ENCODE data around the gene MPZL1. TPM values are rescaled to one million over a fixed set of nuclear protein-coding genes. Genes with fewer than 3 reads are reported as not detected.

The MPZL1 gene
- total and polyA plus RNA-seq, 2 of the 8 experiments (the other 6 are each of a cell fraction or from before 2014, with no cell fraction given) = 37.8 to 120 TPM

GRCh38 chr1:167690053-167690452 is 31.7 kb upstream of the MPZL1 start:
- no peaks in the 10 kb centered on the region for H4K20me1 ChIP-seq (replicated peaks in 1 of 2; ENCODE audit: control insufficient read depth in 1 of 2, insufficient read depth in 2 of 2, low read length in 2 of 2)
- H3K79me2 ChIP-seq (ENCODE audit: control insufficient read depth in 1 of 2, insufficient read depth in 2 of 2, low read length in 2 of 2) = no peaks in the 10 kb centered on the region
- CTCF ChIA-PET (ENCODE audit: partially characterized antibody) = interaction anchor here (0.8 to 1.9 kb wide), 9 partner anchors 8 to 149 kb away, joined by 3 to 9 read pairs (median 4); no protein-coding TSS in a partner anchor
- H2BK15ac ChIP-seq (ENCODE audit: low read length) = no peak overlapping the region
- no peak overlapping the region for H2AK5ac ChIP-seq (ENCODE audit: low read depth, low read length)
- H3K27ac ChIP-seq (ENCODE audit: low read depth, low read length) = no peak overlapping the region
- POLR2A ChIA-PET (ENCODE audit: partially characterized antibody) = interaction anchor here (1.6 kb wide), 1 partner anchor 136 kb away, joined by 3 read pairs; the partner anchor contains the start of gene CREG1
- no peak for FAIRE-seq
- H3K23ac ChIP-seq (ENCODE audit: insufficient read length) = no peak overlapping the region
- no peak overlapping the region for H3K4ac ChIP-seq (replicated peaks; ENCODE audit: insufficient read length, low read depth, low read length)
- peak overlapping the region; percentile 2; the same call in 1 of the 2 replicates for H2BK5ac ChIP-seq (ENCODE audit: low read depth, low read length)
- no peaks in the 10 kb centered on the region; a peak in 1 of 7 replicates for H3K27me3 ChIP-seq (replicated peaks in 1 of 4; ENCODE audit: control insufficient read depth in 3 of 4, extremely low read depth in 1 of 4, insufficient read depth in 3 of 4, low read length in 3 of 4)
- H3K4me1 ChIP-seq (replicated peaks in 1 of 4; ENCODE audit: control insufficient read depth in 3 of 4, insufficient read depth in 4 of 4, low read length in 3 of 4) = peaks cover 0 to 5% (median 0%) of the 10 kb centered on the region in 4 experiments; a peak in 3 of 7 replicates
- no peak overlapping the region for H2BK20ac ChIP-seq (ENCODE audit: low read length)
- no peak overlapping the region for H3K14ac ChIP-seq (ENCODE audit: insufficient read length)
- no peak overlapping the region for H4K91ac ChIP-seq (replicated peaks; ENCODE audit: insufficient read length, low read length)
- H3K4me2 ChIP-seq (ENCODE audit: insufficient read depth in 1 of 2, low read depth in 2 of 2, low read length in 2 of 2) = no peak overlapping the region
- H2AFZ ChIP-seq (ENCODE audit: low read length) = no peak overlapping the region
- no peak overlapping the region for H2BK12ac ChIP-seq (ENCODE audit: low read depth, low read length)
- no peak overlapping the region for H3K4me3 ChIP-seq (ENCODE audit: extremely low read depth in 1 of 4, insufficient read depth in 2 of 4, low read depth in 3 of 4, low read length in 4 of 4)
- WGBS, 2 experiments (ENCODE audit: extremely low coverage in 1 of 2, insufficient coverage in 1 of 2, insufficient read length in 1 of 2, insufficient replicate concordance in 2 of 2, low coverage in 1 of 2, low lambda C conversion rate in 2 of 2, missing lambda C conversion rate in 1 of 2) = 84% methylated on average over 4 of the region's 4 CpGs; no CpG with 5 or more reads in 1 of the 2 experiments
- H3K36me3 ChIP-seq (ENCODE audit: control insufficient read depth in 2 of 4, insufficient read depth in 4 of 4, low read length in 3 of 4) = no peaks in the 10 kb centered on the region
- no peaks in the 10 kb centered on the region for H3K9me3 ChIP-seq (ENCODE audit: insufficient read depth in 2 of 2, low read depth in 1 of 2, low read length in 1 of 2)
- H2BK120ac ChIP-seq (replicated peaks; ENCODE audit: low read depth, low read length) = no peak overlapping the region
- no peak overlapping the region for H3K18ac ChIP-seq (ENCODE audit: extremely low read depth, low read length)
- no peak overlapping the region for H4K8ac ChIP-seq (ENCODE audit: extremely low read depth, insufficient read depth, low read length)
- no peaks in the 10 kb centered on the region; the same call in 1 of the 2 replicates for H3K23me2 ChIP-seq (ENCODE audit: low read depth, low read length)
- H3K9ac ChIP-seq (replicated peaks in 1 of 4; ENCODE audit: extremely low read depth in 1 of 4, low read depth in 3 of 4, low read length in 3 of 4) = no peak overlapping the region
- no peaks in the 10 kb centered on the region for H3K79me1 ChIP-seq (ENCODE audit: low read depth, low read length)
- H4K5ac ChIP-seq (ENCODE audit: insufficient read length, low read depth, low read length) = no peak overlapping the region
- no peak for DNase-seq (ENCODE audit: low read depth in 1 of 2, low spot score in 2 of 2)
- no peak overlapping the region for H3K56ac ChIP-seq (replicated peaks; ENCODE audit: insufficient read length, low read depth, low read length)
- TF ChIP-seq TAF1 (IDR thresholded peaks at IDR 0.05; ENCODE audit: low read depth, low read length) = no peak
- TF ChIP-seq JUN (IDR thresholded peaks at IDR 0.05; ENCODE audit: low read depth, low read length) = no peak
- TF ChIP-seq RAD21 (IDR thresholded peaks at IDR 0.05 in 1 of 2, conservative IDR thresholded peaks at IDR 0.05 in 1 of 2; ENCODE audit: low read depth in 2 of 2, low read length in 2 of 2) = no peak
- no peak for TF ChIP-seq CREB1 (IDR thresholded peaks at IDR 0.05)
- TF ChIP-seq FOSL1 (IDR thresholded peaks at IDR 0.05; ENCODE audit: insufficient read depth, low read depth, low read length) = no peak
- TF ChIP-seq CBX8 (IDR thresholded peaks at IDR 0.05; ENCODE audit: borderline replicate concordance, low read depth, low read length) = no peak
- no peak for TF ChIP-seq BCL11A (IDR thresholded peaks at IDR 0.05; ENCODE audit: low read depth in 2 of 2, low read length in 2 of 2)
- TF ChIP-seq SIX5 (IDR thresholded peaks at IDR 0.05; ENCODE audit: low read depth, low read length) = no peak
- TF ChIP-seq HDAC6 (IDR thresholded peaks at IDR 0.05; ENCODE audit: low read depth, low read length) = no peak
- TF ChIP-seq PHF8 (conservative IDR thresholded peaks at IDR 0.05; ENCODE audit: low read depth, low read length) = no peak
- TF ChIP-seq, protein P1, sequence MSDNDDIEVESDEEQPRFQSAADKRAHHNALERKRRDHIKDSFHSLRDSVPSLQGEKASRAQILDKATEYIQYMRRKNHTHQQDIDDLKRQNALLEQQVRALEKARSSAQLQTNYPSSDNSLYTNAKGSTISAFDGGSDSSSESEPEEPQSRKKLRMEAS (IDR thresholded peaks at IDR 0.05) = no peak
- no peak for TF ChIP-seq RXRA (IDR thresholded peaks at IDR 0.05; ENCODE audit: insufficient read depth, low read depth, low read length)
- TF ChIP-seq RBBP5 (IDR thresholded peaks at IDR 0.05; ENCODE audit: borderline replicate concordance, low read depth, low read length) = no peak
- no peak for TF ChIP-seq MAFK (IDR thresholded peaks at IDR 0.05; ENCODE audit: low read depth, low read length)
- TF ChIP-seq TCF12 (IDR thresholded peaks at IDR 0.05; ENCODE audit: low read depth, low read length) = no peak
